ENCODE results near the gene CLIP2. TPM values are rescaled to one million over a fixed set of nuclear protein-coding genes. Genes with fewer than 3 reads are reported as not detected.
"Not testable (repeated sequence)": the region's sequence is repeated elsewhere in the genome, so short reads cannot be mapped to it uniquely, and the experiment has no call there.

CLIP2 gene
- total RNA-seq, 6 experiments from 2014 or later: 27.9 to 37.5 (median 34.5) TPM

DNA sequence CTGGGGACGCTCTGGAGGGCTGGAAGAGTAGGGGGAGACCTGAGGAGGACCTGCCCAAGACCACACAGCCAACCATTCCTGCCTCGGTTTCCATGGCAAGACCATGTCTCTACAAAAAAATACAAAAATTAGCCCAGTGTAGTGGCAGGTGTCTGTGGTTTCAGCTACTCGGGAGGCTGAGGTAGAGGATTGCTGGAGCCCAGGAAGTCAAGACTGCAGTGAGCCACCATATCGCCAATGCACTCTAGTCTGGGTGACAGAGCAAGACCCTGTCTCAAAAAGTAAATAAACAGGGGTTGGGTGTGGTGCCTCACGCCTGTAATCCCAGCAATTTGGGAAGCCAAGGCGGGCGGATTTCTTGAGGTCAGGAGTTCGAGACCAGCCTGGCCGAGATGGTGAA lies 48.7 kb downstream of the CLIP2 start:
- H3K9me3 Mint-ChIP-seq: no peaks in the 10 kb centered on the region
- DNase-seq: no peak
- no peaks in the 10 kb centered on the region for H3K36me3 Mint-ChIP-seq (ENCODE audit: low read depth)
- H3K4me1 Mint-ChIP-seq (ENCODE audit: low read depth): peaks cover 7% of the 10 kb centered on the region
- H3K4me3 Mint-ChIP-seq: no peak overlapping the region
- no peaks in the 10 kb centered on the region for H3K27me3 Mint-ChIP-seq (ENCODE audit: insufficient read depth)
- TF ChIP-seq, protein P1, sequence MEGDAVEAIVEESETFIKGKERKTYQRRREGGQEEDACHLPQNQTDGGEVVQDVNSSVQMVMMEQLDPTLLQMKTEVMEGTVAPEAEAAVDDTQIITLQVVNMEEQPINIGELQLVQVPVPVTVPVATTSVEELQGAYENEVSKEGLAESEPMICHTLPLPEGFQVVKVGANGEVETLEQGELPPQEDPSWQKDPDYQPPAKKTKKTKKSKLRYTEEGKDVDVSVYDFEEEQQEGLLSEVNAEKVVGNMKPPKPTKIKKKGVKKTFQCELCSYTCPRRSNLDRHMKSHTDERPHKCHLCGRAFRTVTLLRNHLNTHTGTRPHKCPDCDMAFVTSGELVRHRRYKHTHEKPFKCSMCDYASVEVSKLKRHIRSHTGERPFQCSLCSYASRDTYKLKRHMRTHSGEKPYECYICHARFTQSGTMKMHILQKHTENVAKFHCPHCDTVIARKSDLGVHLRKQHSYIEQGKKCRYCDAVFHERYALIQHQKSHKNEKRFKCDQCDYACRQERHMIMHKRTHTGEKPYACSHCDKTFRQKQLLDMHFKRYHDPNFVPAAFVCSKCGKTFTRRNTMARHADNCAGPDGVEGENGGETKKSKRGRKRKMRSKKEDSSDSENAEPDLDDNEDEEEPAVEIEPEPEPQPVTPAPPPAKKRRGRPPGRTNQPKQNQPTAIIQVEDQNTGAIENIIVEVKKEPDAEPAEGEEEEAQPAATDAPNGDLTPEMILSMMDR (IDR thresholded peaks at IDR 0.05): no peak
- no peak overlapping the region for H3K27ac Mint-ChIP-seq

GRCh38 chr7:74338366-74339108 lies 49.3 kb downstream of the CLIP2 start:
- TF ChIP-seq, protein P1 (IDR thresholded peaks at IDR 0.05): no peak
- no peak overlapping the region for H3K4me3 Mint-ChIP-seq
- DNase-seq: no peak

DNA sequence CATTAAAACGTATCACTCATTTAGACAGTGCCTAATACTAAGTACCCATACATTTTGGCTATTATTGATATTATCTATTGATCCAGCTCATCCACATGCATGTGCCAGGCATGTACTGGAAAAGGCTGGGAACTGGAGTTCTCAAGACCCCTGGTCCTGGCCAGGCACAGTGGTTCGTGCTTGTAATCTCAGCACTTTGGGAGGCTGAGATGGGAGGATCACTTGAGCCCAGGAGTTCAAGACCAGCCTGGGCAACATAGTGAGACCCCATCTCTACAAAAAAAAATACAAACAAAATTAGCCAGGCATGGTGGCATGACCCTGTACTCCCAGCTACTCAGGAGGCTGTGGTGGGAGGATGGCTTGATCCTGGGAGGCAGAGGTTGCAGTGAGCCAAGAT lies 50.4 kb downstream of the CLIP2 start:
- not testable (repeated sequence) for H3K36me3 Mint-ChIP-seq (ENCODE audit: low read depth); H3K27ac Mint-ChIP-seq; H3K27me3 Mint-ChIP-seq (ENCODE audit: insufficient read depth); DNase-seq; H3K4me3 Mint-ChIP-seq; H3K9me3 Mint-ChIP-seq
- peaks cover 14% of the 10 kb centered on the region for H3K4me1 Mint-ChIP-seq (ENCODE audit: low read depth)

More at GRCh38 chr7:74338366-74339108, 49.3 kb downstream of the CLIP2 start:
- Mint-ChIP-seq H3K4me1 (ENCODE audit: low read depth) (peaks cover 11% of the 10 kb centered on the region), H3K27me3 (ENCODE audit: insufficient read depth) (0 out of 2 replicates have a peak, but pooled peaks cover 2% of the 10 kb centered on the region), H3K36me3 (ENCODE audit: low read depth) (no peaks in the 10 kb centered on the region), H3K9me3 (no peaks in the 10 kb centered on the region), H3K27ac (no peak overlapping the region)

GRCh38 chr7:74343281-74344131 lies 54.3 kb downstream of the CLIP2 start:
- Mint-ChIP-seq H3K4me3 (no peak overlapping the region), H3K27ac (peak overlapping the region; percentile 73), H3K4me1 (ENCODE audit: low read depth) (peaks cover 17% of the 10 kb centered on the region), H3K27me3 (ENCODE audit: insufficient read depth) (peaks cover 4% of the 10 kb centered on the region; the same call in 1 of the 2 replicates), H3K9me3 (no peaks in the 10 kb centered on the region), H3K36me3 (ENCODE audit: low read depth) (no peaks in the 10 kb centered on the region; the same call in 1 of the 2 replicates)
- peak; percentile 77 for DNase-seq
- TF ChIP-seq, protein P1 (IDR thresholded peaks at IDR 0.05): no peak

DNA sequence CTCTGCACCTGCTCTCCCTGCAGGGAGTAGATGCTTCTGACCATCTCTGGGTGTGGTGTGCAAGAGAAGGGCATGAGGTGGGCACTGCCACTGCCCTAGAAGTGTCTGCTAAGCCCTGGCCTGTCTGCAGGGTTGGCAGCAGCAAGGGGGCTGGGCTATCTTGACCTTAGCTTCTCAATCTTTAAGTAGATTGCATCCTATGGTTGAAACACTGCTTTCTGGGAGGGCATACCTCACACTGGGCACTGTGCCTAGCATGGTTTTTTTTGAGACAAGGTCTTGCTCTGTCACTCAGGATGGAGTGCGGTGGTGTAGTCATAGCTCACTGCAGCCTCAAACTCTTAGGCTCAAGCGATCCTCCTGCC lies 54.9 kb downstream of the CLIP2 start:
- H3K36me3 Mint-ChIP-seq (ENCODE audit: low read depth): no peaks in the 10 kb centered on the region; the same call in 1 of the 2 replicates
- H3K27ac Mint-ChIP-seq: peak overlapping the region; percentile 73

More for the DNA sequence above, 54.9 kb downstream of the CLIP2 start:
- TF ChIP-seq, protein P1 (IDR thresholded peaks at IDR 0.05): no peak
- no peaks in the 10 kb centered on the region for H3K9me3 Mint-ChIP-seq
- DNase-seq: peak; percentile 10
- peaks cover 4% of the 10 kb centered on the region; the same call in 1 of the 2 replicates for H3K27me3 Mint-ChIP-seq (ENCODE audit: insufficient read depth)
- peaks cover 17% of the 10 kb centered on the region for H3K4me1 Mint-ChIP-seq (ENCODE audit: low read depth)
- no peak overlapping the region for H3K4me3 Mint-ChIP-seq
